Activated B cell treated with CpG ODN at 0.5 μM for 24 hours (primary cell): ENCODE measurements around the gene SREK1. TPM values are rescaled to one million over a fixed set of nuclear protein-coding genes. Genes with fewer than 3 reads are reported as not detected.

Experiments used
- ATAC-seq: fragments of 200-7000 bp; cut with Tn5 transposase; one replicate; pipeline ENCODE4 v1.10.0; 2021; ENCODE audit warnings: low read depth, mild to moderate bottlenecking, moderate library complexity
- CTCF ChIA-PET: fragments of 350-600 bp; sonication (Branson Sonifier 250); formaldehyde crosslinking; loops from one replicate; lab custom pipeline; 2021; ENCODE audit warnings: antibody characterized with exemption; lab: Charles Lee
- POLR2A ChIA-PET: fragments of 350-600 bp; sonication (Branson Sonifier 250); formaldehyde crosslinking; loops from one replicate; lab custom pipeline; 2021; ENCODE audit warnings: antibody characterized with exemption; lab: Charles Lee
- DNase-seq: peaks from one replicate; pipeline ENCODE4 v3.0.0; 2022
- H3K27ac Mint-ChIP-seq: one replicate; pipeline ENCODE4 v1.8.0; 2020; ENCODE audit warnings: mixed read lengths
- H3K27me3 Mint-ChIP-seq: one replicate; pipeline ENCODE4 v1.8.0; 2021; ENCODE audit warnings: mixed read lengths
- H3K36me3 Mint-ChIP-seq: one replicate; pipeline ENCODE4 v1.8.0; 2021; ENCODE audit warnings: low read depth, mixed read lengths
- H3K4me1 Mint-ChIP-seq: one replicate; pipeline ENCODE4 v1.8.0; 2021; ENCODE audit warnings: mixed read lengths
- H3K4me3 Mint-ChIP-seq: one replicate; pipeline ENCODE4 v1.8.0; 2020; ENCODE audit warnings: mild to moderate bottlenecking, mixed read lengths
- H3K9me3 Mint-ChIP-seq: one replicate; pipeline ENCODE4 v1.8.0; 2020; ENCODE audit warnings: mixed read lengths
- CTCF ChIP-seq: fragments of 200-600 bp; IDR thresholded peaks from one replicate; pipeline ENCODE4 v1.8.0; 2022; ENCODE audit warnings: antibody characterized with exemption, mild to moderate bottlenecking
- intact Hi-C: fragments of 100-400 bp; cut with micrococcal nuclease; formaldehyde crosslinking; loops from one replicate; pipeline ENCODE4 v1.15.1; 2024
- total RNA-seq: library from RNA; stranded (reverse); gene quantifications from 2 replicates; pipeline ENCODE4 v1.2.3, GENCODE V29; 2022

Gene SREK1
- total RNA-seq, 1 donor from 2014 or later = 104 TPM

- peaks cover 14% of the 10 kb centered on the region for H3K4me1 Mint-ChIP-seq
- no peaks in the 10 kb centered on the region for H3K27me3 Mint-ChIP-seq
- H3K36me3 Mint-ChIP-seq = peaks cover 61% of the 10 kb centered on the region
- TF ChIP-seq CTCF = no peak
- ChIA-PET POLR2A (interaction anchor here (0.6 kb wide), 1 partner anchor 30 kb away, joined by 3 read pairs; no protein-coding TSS in a partner anchor), CTCF (interaction anchor here (0.6 to 1.5 kb wide), 5 partner anchors 9 to 587 kb away, joined by 3 to 8 read pairs (median 6); no protein-coding TSS in a partner anchor)
- ATAC-seq (peak; percentile 65), DNase-seq (no peak)
- intact Hi-C loops = loop anchor here (1.0 to 2.0 kb wide), 3 partner anchors 27 to 586 kb away; partner anchors contain the start of gene SREK1
- H3K4me3 Mint-ChIP-seq = no peak overlapping the region
- no peaks in the 10 kb centered on the region for H3K9me3 Mint-ChIP-seq
- H3K27ac Mint-ChIP-seq = no peak overlapping the region
Measured at GRCh38 chr5:66171349-66172344, 27.5 kb downstream of the SREK1 start.

GRCh38 chr5:66174338-66174737 is 30.2 kb downstream of the SREK1 start:
- no peak for TF ChIP-seq CTCF
- Mint-ChIP-seq H3K27me3 (no peaks in the 10 kb centered on the region), H3K27ac (no peak overlapping the region), H3K9me3 (no peaks in the 10 kb centered on the region), H3K4me1 (peaks cover 14% of the 10 kb centered on the region), H3K36me3 (peaks cover 73% of the 10 kb centered on the region), H3K4me3 (no peak overlapping the region)
- ChIA-PET POLR2A (no interaction called here), CTCF (no interaction called here)
- DNase-seq = no peak
- intact Hi-C loops = no loop called here
- no peak for ATAC-seq

- no peak for TF ChIP-seq CTCF
Measured at GRCh38 chr5:66178799-66179198, 34.7 kb downstream of the SREK1 start.

GRCh38 chr5:66179297-66180051 is 35.4 kb downstream of the SREK1 start:
- no peak for TF ChIP-seq CTCF
- H3K9me3 Mint-ChIP-seq = no peaks in the 10 kb centered on the region
- H3K36me3 Mint-ChIP-seq = peaks cover 71% of the 10 kb centered on the region
- H3K27ac Mint-ChIP-seq = no peak overlapping the region
- H3K4me3 Mint-ChIP-seq = no peak overlapping the region
- H3K4me1 Mint-ChIP-seq = no peaks in the 10 kb centered on the region
- ChIA-PET CTCF (interaction anchor here (2.2 kb wide), 1 partner anchor 8 kb away, joined by 7 read pairs; no protein-coding TSS in a partner anchor), POLR2A (interaction anchor here (0.6 kb wide), 1 partner anchor 282 kb away, joined by 3 read pairs; no protein-coding TSS in a partner anchor)
- H3K27me3 Mint-ChIP-seq = no peaks in the 10 kb centered on the region
- intact Hi-C loops = no loop called here
- ATAC-seq (no peak), DNase-seq (no peak)

More at GRCh38 chr5:66178799-66179198, 34.7 kb downstream of the SREK1 start:
- CTCF ChIA-PET = no interaction called here
- Mint-ChIP-seq H3K36me3 (peaks cover 73% of the 10 kb centered on the region), H3K4me1 (no peaks in the 10 kb centered on the region), H3K4me3 (no peak overlapping the region), H3K9me3 (no peaks in the 10 kb centered on the region), H3K27ac (no peak overlapping the region), H3K27me3 (no peaks in the 10 kb centered on the region)
- DNase-seq = no peak
- ATAC-seq = no peak
- POLR2A ChIA-PET = no interaction called here
- intact Hi-C loops = no loop called here
